HK-2 (cell line): Measurements from ENCODE around the gene ROCK2.

Experiments
- DNase-seq: peaks from one replicate; pipeline ENCODE4 v3.0.0-alpha.2; 2018; ENCODE audit not compliant: unreplicated experiment

Gene ROCK2

DNA sequence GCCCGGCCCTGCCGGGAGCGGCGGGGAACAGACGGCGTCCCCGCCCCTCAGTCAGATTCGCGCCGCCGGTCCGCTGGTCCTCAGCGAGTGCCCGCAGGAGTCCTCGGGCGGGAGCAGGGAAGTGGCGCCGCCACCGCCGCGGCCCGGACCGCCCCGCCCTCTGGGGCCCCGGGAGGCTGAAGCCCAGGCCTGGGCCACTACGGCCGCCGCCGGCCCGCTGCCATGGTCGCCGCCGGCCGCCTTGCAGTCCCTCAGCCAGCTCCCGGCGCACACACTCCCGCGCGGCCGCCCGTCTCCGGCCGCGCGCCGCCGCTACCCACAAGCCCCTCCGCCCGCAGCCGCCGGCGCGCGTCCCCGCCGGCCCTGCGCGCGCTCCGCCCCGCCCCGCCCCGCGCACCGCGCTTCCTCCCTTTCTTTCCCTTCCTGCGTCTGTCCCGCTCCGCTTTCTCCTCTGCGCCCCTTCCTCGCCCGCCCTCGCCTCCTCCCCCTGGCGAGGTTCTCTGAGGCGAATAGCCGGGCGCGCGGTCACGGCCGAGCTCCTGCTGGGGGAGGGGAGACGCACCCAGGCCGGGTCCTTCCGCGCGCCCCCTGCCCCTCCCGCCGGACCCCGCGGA lies at the start of gene ROCK2:
TSS of gene ROCK2 (minus strand) at position 295 of the 614 bp plus-strand sequence. CDS start 500 bp downstream, outside the sequence.
- DNase-seq: peak; percentile 88

DNA sequence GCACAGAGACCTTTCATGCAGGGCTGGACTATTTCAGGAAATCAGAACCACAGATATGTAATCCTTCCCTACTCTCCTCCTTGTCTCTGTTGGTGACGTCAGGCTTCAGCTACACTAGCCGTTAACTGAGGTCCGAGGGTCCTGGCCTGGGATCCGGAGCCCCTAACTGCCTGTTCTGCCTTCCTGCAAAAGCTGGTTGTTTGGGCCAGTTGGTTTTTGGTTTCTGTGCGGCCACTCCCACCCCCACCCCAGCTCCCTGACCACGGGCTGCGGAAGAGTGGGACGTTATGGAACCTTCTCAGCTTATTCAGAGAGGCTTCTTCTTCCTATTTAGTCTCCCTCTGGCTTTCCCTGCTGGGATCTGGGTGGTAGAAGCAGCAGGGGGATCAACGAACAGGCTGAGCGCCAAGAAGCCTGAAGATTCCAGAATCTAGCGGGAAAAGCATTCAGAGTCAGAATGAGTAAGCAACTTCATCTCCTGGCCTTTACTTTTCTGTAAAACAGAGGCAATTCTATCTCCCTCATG lies 49.3 kb upstream of the ROCK2 start:
- no peak for DNase-seq

DNA sequence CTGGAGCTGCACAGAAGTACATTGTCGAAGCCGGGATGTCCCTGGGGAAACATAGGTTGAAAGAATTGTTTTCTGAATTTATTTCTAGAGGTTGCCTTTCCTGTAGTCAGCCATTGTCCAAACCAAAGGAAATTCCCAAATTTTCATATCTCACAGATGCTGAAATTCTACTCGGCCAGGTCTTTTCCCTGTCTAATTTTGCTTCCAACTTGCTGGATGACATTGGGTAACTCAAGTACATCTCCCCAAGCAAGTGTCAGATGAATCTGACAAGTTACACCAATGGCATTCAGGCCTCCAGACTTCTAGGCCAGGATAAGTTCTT lies 47.5 kb upstream of the ROCK2 start:
- DNase-seq: no peak

DNA sequence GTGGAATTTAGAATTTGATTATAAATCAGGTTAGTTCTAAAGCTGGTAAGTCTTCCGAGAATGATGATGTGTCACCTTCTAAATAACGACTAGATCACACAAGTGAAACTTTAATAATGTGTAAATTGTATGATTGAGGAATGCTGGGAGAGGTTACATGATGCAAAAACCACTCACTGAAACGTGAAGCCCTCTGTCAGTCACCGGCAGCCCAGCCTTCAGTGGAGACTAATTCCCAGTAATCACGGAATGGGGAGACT lies 45.9 kb upstream of the ROCK2 start:
- no peak for DNase-seq

DNA sequence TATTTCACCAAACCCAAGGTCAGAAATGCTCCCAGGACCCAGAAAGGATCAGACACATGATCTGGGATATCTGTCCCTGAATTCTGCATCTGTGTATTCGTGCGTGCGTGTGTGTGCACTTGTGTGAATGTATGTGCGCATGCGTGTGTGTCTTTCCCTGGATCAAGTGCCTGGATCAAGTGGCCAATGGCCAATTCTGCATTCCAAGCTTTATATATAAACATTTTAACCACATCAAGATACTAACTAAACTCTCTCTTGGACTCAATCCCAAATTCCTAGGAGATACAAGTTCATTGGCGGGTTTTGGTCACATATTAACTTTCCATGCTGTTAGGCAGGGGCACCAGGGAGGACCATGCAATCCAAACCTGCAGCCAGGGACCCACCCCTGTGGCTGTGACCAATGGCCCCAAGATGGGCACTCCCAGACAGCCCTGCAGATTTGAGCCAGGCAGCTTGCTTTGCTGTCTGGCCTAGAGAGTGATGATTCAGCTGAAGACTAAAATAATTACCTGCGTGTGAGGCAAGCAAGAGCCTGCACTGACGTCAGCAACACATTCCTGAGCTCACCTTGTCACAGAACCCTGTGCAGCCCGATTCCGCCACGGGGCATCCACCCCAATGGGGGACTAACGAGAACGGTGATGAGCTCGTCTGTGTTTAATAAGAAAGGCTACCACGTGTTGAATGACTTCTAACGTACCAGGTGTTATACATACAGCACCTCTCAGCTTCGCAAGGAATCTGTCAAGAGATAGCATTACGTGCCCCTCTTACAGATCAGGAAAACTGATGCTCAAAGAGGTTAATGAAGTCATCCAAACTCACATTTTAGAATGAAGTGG lies 45.3 kb upstream of the ROCK2 start:
- DNase-seq: peak; percentile 86

DNA sequence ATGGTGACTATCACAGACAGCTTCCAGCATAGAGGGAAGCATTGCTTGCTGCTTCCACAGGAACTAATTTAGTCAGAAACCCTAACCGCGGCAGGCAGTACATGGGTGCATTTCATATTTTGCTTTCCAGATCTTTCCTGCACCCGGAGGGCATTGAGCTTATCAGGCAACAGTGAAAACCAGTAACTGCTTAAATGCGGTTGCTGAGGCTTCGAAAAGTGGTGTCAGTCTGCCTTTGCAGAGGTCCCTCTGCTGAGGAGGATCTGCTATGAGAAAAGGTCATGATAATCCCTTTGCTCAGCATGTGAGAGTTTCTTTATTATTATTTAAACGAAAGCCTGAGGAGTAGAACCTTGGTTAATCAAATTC lies 44.6 kb upstream of the ROCK2 start:
- no peak for DNase-seq

DNA sequence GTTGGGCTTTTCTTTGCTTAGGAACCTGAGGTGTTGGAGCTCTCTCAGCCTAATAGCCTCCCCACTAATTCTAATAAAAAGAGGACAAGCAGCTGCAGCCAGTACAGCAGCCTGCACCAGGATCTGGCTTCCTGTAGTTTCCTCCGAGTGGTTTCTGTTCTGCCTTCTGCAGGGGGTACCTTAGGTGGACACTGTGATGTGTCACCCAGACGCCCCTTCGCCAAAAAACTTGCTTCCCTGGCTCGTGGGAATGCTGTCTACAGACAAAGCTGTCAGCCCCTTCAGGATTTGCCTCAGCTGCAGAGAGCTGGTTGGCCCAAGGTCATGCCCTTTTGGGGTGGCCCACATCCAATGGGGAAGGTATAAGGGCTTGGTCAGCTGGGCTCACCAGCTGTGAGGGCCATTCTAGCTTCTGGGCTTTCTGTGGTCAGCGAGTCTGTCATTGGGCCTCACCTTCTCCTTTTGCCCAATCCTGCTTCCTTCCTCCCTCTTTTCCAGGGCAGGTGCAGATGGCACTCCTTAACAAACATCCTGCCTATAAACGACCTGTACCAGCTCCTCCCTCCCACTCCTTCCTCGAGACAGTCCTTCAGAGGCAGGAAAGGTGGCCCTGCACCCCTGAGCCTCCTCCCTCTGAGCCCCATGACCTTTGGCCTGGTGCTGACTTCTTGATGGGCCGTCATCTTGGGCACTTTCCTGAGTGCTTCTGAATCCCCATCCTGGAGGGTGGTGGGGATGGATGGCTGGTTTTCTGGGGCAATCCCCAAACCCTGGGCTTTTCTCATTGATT lies 44.0 kb upstream of the ROCK2 start:
- no peak for DNase-seq

DNA sequence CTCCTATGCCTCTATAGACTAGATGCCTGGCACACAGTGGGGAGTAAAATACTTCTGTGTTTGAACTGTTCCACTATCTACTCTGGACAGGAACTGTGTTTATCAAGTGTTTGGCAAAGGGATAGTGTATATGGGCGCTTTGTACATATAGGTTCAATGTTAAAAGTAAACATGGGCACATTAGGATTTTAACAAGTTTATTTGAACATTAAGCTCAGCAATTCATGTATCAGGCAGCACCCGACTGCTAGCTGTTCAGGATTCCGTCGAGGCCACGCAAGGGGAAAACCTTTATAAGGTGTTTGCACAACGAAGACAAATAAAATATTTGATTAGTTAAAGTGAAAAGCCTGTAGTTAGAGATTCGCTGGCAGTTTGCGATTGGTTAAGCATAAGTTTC lies 43.4 kb upstream of the ROCK2 start:
- no peak for DNase-seq

DNA sequence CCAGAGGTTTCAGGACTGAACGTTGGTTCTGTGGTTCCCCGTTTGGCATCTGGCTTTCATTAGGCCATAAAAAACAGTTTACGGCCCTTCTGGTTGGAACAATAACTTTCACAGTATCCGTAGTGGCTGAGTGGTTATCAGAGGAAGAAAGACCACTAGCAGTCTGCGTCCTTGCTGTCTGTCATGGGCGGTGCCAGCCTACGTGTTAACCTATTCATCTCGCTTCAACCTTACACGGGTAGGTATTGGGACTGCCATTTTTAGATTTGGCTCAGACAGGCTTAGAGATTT lies 42.6 kb upstream of the ROCK2 start:
- no peak for DNase-seq

DNA sequence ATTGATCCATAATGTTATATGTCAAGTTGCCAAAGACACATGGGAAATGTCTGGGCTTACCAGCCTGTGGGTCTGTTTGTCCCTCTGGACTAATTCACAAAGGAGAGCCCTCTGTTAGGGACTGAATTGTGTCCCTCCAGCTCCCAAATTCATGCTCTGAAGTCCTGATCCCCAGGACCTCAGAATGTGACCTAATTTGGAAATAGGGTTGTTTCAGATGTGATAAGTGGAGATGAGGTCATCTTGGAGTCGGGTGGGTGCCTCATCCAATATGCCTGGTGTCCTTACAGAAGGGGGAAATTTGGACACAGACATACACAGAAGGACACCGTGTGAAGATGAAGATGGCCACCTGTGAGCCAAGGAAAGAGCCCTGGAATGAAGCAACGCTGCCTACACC lies 41.4 kb upstream of the ROCK2 start:
- no peak for DNase-seq

DNA sequence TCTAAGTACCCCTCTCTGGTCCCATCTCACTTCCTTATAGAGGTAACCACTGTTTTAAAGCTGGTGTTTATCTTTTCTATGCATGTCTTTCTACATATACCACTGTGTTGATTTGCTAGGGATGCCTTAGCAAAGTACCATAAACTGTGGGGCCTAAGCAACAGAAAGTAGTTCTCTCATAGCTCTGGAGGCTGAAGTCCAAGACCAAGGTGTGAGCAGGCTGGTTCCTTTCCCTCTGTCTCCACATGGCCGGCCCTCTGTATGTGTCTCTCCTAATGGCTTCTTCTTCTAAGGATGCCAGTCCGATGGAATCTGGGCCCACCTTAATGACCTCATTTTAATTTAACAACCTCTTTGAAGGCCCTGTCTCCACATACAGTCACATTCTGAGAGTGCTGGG lies 40.8 kb upstream of the ROCK2 start:
- no peak for DNase-seq

DNA sequence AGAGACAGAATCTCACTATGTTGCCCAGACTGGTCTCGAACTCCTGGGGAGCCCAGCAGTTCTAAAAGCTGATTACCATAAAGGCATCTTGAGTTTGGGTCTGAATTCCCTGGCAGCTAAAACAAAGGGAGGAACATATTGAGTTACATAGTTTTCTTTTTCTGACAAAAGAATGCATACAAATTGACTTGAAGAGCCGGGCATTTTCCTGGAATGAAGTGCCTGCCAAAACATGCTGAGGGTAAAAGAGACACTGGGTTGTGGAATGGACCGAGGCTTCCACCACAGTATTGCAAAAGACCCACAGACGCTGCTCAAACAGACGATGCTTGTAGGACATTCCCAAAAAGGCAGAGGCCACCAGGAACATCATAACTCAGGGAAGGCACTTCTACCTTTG lies 35.1 kb upstream of the ROCK2 start:
- no peak for DNase-seq

DNA sequence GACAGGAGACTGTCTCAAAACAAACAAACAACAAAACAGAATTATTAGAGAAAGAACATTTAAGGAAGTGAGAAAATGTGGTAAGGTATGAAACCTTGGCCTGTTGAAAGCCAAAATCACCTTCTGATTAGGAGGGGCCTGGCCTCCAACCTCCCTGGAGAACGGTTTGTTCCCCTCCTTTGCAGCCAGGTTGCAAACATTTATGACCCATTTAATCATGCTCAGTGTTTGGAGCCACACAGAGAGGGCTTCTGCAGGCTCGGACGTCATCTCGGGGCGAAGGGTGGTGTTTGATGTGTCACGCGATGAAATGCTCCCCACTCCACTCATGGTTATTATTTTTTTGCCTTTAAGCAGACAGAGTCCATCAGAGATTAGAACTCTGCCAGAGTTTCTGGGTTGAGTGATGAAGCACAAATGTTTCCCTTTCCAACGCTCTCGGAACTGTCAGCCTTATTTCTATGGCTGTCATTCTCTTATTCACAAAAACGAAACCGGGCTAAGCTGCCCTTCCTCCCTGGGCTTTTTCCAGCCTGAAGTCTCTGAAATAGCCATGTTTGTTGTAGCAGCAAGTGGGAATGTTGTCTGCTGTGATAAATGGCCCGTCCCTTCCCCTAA lies 33.6 kb upstream of the ROCK2 start:
- DNase-seq: no peak

DNA sequence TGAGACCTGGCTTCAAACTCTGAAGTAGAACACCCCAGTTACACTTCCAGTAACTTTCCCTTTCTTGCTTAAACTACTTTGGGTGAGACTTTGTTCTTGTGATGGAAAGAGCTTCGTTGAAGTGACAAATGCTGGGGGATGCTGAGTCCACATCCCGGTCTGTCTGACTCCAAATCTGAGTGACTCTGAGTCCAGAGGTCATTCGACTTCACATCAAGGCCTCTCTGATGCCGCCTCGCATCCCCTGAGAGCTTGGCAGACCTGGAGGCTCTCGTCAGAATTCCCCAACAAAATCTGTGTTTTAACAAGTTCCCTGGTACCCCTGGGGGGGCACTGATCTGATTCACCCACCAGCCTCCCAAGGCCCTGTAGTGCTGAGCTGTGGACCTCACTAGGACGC lies 31.6 kb upstream of the ROCK2 start:
- no peak for DNase-seq

DNA sequence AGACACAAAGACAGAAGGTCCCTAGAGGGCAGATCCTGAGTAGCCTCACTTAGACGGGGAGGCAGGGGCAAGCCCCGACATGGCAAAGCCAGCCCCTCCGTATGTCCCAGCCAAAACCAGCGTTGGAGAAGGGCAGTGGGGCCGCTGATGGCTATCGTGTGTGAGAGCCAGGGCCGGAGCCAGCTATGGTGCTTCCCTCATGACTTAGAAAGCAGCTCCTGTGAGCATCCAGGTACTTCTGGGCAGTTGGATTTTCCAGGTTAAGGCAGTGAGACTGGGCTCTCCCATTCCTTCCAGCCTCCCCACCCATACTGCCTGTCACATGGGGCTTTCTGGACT lies 31.2 kb upstream of the ROCK2 start:
- DNase-seq: no peak

DNA sequence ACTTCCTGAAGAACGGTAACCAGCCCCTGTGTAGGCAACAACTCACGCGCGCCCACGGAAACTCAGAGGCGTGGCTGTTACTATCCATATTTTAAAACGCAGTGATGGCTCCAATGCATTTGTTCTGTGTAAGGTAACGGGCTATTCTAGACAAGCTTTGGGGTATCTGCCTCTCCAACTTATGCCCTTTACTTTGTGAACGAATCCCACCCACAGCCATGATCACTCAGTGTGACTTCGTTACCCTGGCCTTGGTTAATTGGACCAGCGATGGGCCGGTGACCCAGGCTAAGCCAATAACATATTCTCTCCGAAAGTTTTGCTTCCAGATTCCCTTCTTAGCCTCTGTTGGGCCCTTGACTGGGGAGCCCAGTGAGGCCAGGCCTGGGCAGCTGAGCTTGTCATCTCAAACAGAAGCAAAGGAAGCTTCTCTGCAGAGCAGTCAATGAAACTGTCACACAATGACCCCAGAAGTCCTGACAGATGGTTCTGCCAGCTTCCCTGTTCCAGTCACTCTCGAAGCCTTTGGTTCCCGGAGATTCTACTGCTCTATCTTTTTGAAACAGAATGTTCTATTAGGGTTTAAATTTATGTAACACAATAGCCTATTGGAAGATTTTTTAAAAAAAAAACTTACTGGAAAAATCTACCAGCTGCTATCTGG lies 30.7 kb upstream of the ROCK2 start:
- DNase-seq: no peak

DNA sequence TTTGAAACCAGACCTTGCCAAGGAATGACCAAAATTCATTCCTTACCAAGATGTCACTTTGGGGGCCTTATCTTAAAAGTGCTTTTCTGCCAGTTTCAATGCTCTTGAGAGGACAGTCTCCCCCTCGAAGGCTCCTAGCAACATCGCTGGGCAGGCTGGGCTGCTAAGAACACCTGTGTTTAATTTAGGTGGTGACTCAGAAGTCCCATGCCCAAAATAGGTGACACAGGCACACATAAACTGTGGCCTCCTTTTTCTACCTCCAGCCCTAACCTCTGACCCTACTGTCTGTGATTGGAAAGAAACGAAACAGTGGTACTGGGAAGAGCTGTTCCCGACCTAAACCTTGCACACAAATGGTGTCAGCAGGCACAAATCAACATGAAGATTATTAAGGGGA lies 28.7 kb upstream of the ROCK2 start:
- no peak for DNase-seq

DNA sequence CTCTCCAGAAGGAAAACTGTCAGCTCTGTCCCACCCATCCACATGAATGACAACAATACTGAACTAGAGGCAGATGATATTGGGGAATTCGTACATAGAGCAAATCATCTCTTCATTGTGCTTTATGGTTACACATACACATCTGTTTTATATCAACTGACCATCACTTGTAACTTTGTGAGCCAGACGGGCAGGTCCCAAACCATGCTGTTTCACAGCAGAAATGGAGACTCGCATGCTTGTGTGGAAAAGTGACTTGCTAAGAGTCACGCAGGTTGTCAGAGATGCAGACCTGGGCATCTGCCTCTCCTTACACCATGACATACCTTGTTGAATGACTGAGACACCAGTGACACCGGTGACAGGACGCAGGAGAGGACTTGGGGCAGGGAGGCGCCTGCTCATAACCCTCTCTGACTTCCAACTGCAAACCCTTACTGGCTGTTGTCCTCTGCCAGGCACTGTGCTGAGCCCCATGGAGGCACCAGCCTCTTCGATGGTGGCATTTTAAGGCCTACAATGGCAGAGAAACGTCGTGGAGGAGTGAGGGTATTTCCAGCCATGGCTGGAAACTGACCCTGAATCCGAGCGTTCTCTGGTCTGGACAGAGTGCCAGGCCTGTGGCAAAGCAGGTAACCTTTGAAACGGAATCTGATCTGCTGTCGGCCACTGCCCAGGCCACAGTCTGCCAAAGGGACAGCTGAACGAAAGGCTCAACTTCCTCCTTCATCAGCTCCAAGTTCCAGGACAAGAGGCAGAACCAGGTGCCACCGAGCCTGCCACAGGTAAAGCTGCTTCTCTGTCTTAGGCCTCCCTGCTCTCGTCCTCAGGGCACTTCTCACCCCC lies 26.9 kb upstream of the ROCK2 start:
- no peak for DNase-seq

DNA sequence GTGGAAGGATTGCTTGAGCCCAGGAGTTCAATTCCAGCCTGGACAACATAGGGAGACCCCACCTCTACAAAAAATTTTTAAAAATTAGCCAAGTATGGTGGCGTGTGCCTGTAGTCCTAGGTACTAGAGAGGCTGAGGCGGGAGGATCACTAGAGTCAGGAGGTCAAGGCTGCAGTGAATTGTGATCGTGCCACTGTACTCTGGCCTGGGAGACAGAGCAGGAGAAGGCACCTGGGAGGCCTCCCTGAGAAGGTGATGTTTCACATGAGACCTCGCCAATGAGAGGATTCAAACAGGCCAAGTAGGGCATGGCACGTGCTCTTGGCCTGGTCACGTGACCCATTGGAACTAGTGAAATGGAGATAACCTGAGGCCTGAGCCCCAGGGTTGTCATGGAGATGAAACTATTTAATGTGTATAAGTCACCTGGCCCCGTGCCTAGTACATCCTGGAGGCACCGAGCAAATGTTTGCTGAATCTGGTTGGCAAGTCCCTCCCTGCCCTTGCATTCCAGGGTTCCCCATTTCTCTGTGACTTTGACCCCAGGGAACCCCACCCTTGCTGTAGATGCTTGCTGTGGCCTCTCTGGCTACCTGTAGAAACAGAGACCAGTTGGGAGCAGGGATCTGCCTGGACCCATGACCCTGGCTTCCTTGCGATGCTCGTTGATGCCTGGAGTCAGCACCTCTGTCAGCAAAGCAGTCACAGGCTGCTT lies 26.1 kb upstream of the ROCK2 start:
- no peak for DNase-seq

DNA sequence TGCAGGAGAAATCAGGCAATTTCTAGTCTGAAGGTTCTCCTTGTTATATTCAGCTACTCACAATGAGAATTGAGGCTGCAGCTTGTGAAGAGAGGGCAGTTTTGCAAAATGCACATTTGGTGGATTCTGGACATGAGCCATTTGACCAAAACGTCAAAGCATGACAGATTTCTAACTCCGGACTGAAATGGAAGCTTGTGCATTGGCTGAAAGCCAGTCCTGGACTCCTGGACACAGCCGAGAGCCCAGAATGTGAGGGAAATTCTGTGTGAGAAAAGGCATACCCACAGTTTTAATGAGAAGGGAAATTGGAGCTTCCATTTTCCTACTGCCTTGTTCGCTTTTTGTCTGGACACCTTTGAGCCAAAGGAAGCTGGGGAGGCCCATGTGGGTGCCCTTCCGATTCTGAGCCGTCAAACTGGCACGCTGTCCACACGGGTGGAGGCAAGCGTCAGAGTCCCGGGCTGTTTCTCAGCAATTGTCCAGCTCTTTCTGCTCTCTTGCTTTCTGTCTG lies 23.7 kb upstream of the ROCK2 start:
- no peak for DNase-seq
